ENCODE data around the gene DNAH1. TPM values are rescaled to one million over a fixed set of nuclear protein-coding genes. Genes with fewer than 3 reads are reported as not detected.

Gene DNAH1
- total and polyA plus RNA-seq, 2 experiments from 2014 or later, result 0.81 to 1.8 TPM

GRCh38 chr3:52293491-52294319 lies 22.4 kb upstream of the DNAH1 start:
- TF ChIP-seq POLR2AphosphoS5 (IDR thresholded peaks at IDR 0.05; ENCODE audit: low read depth) (no peak), CREB1 (CRISPR knock-in tag; IDR thresholded peaks at IDR 0.05; ENCODE audit: low read depth) (no peak), STAT1 (IDR thresholded peaks at IDR 0.05; ENCODE audit: unreplicated experiment) (no peak), EZH2 (IDR thresholded peaks at IDR 0.05; ENCODE audit: low read depth, unreplicated experiment) (no peak), REST (IDR thresholded peaks at IDR 0.05; ENCODE audit: unreplicated experiment) (no peak), JUNB (IDR thresholded peaks at IDR 0.05; ENCODE audit: unreplicated experiment) (no peak), ZNF331 (CRISPR knock-in tag; IDR thresholded peaks at IDR 0.05; ENCODE audit: low read depth) (no peak), ZNF462 (CRISPR knock-in tag; IDR thresholded peaks at IDR 0.05) (no peak), ZNF114 (CRISPR knock-in tag; IDR thresholded peaks at IDR 0.05) (no peak), ETS1 (IDR thresholded peaks at IDR 0.05) (no peak), NANOG (IDR thresholded peaks at IDR 0.05; ENCODE audit: borderline replicate concordance) (no peak), CTCF (conservative IDR thresholded peaks at IDR 0.05; ENCODE audit: low read depth in 2 of 2) (no peak), EZH2phosphoT487 (IDR thresholded peaks at IDR 0.05; ENCODE audit: unreplicated experiment) (no peak)
- H3K4me1 ChIP-seq (ENCODE audit: insufficient read depth), result 0 out of 2 replicates have a peak, but pooled peaks cover 6% of the 10 kb centered on the region
- H3F3A ChIP-seq (replicated peaks; ENCODE audit: low read depth), result no peaks in the 10 kb centered on the region; the same call in 1 of the 2 replicates
- no peak overlapping the region for H3K4me2 ChIP-seq
- H3K4me3 ChIP-seq, result no peak overlapping the region
- no peaks in the 10 kb centered on the region for H3K36me3 ChIP-seq (ENCODE audit: insufficient read depth)
- H4K20me1 ChIP-seq (replicated peaks; ENCODE audit: insufficient read depth), result no peaks in the 10 kb centered on the region; the same call in 1 of the 2 replicates
- no peaks in the 10 kb centered on the region for H3K27me3 ChIP-seq (ENCODE audit: insufficient read depth)
- no peaks in the 10 kb centered on the region for H3K9me3 Mint-ChIP-seq
- no peaks in the 10 kb centered on the region; the same call in 2 of the 3 replicates for H3K36me3 Mint-ChIP-seq (ENCODE audit: low read depth)
- H3K27ac ChIP-seq (ENCODE audit: low read depth), result no peak overlapping the region
- H3K27me3 Mint-ChIP-seq (ENCODE audit: insufficient read depth, low read depth, poor library complexity), result peaks cover 17% of the 10 kb centered on the region
- ATAC-seq (no peak), DNase-seq (ENCODE audit: low spot score) (no peak)
- H3K4me1 Mint-ChIP-seq, result peaks cover 15% of the 10 kb centered on the region
- no peaks in the 10 kb centered on the region for H3K9me2 ChIP-seq (ENCODE audit: insufficient read depth)
- H3K27ac Mint-ChIP-seq, result no peak overlapping the region
- no peak overlapping the region for H2AFZ ChIP-seq
- H3K4me3 Mint-ChIP-seq, result no peak overlapping the region
- no peaks in the 10 kb centered on the region for H3K79me2 ChIP-seq (replicated peaks; ENCODE audit: insufficient read depth)

Measured in GM23338 (cell line).